Measurements from ENCODE around the gene PRSS36.

The PRSS36 gene

DNA sequence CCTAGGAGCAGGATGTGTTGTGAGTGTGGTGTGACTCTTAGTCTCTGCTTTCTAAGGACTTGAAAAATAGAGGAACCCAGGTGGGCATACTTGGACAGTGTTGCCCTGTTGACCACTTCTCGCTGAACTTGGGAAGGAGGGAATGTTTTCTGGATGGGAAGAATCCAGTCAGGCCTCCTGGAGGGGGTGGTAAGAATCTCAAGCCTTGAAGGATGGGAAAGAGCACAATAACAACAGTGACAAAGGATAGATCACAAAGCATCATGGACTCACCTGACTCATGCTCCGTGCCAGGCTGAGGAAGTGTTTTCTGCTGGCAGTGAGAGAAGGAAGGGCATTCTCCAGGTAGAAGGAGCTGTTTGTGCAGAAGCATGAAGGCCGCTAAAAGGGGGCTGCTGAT is 24.0 kb downstream of the PRSS36 start:
- no peak overlapping the region for H3K4me2 ChIP-seq (ENCODE audit: low read depth, low read length, poor library complexity, severe bottlenecking)
- H3K27me3 ChIP-seq (ENCODE audit: low read length): no peaks in the 10 kb centered on the region
- peaks cover 7% of the 10 kb centered on the region; the same call in 1 of the 2 replicates for H3K36me3 ChIP-seq (ENCODE audit: low read length)
- no peaks in the 10 kb centered on the region for H4K20me1 ChIP-seq (ENCODE audit: low read depth, low read length)
- H3K27ac ChIP-seq (ENCODE audit: low read depth, low read length): no peak overlapping the region
- no peak overlapping the region for H2AFZ ChIP-seq (ENCODE audit: low read depth, low read length, severe bottlenecking)
- H3K9me2 ChIP-seq (replicated peaks; ENCODE audit: insufficient read depth, low read length): no peaks in the 10 kb centered on the region
- TF ChIP-seq CTCF (IDR thresholded peaks at IDR 0.05; ENCODE audit: insufficient read depth, low read length, poor library complexity, severe bottlenecking): no peak
- no peak for TF ChIP-seq EZH2phosphoT487 (conservative IDR thresholded peaks at IDR 0.05; ENCODE audit: low read length)
- no peak overlapping the region for H3K9ac ChIP-seq (ENCODE audit: low read length)
- no peaks in the 10 kb centered on the region for H3F3A ChIP-seq (ENCODE audit: insufficient read depth)
- no peaks in the 10 kb centered on the region for H3K9me3 ChIP-seq (ENCODE audit: insufficient read depth, low read length)
- H3K79me2 ChIP-seq (ENCODE audit: insufficient read depth, low read length): no peaks in the 10 kb centered on the region
- no peak overlapping the region for H3K4me3 ChIP-seq (ENCODE audit: insufficient read depth, low read length, poor library complexity, severe bottlenecking)

DNA sequence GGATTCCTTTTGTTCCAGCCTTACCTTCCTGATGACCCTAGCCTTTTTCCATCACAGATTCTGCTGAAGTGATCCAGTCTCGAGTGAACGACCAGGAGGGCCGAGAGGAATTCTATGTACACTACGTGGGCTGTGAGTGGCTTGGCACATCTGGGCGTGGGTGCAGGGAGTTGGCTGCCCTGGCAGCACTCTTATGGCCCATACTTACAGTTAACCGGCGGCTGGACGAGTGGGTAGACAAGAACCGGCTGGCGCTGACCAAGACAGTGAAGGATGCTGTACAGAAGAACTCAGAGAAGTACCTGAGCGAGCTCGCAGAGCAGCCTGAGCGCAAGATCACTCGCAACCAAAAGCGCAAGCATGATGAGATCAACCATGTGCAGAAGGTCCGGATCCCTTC is 29.7 kb downstream of the PRSS36 start:
- H3K27me3 ChIP-seq (ENCODE audit: low read length): no peaks in the 10 kb centered on the region
- H4K20me1 ChIP-seq (ENCODE audit: low read depth, low read length): peaks cover 8% of the 10 kb centered on the region; the same call in 1 of the 2 replicates
- no peaks in the 10 kb centered on the region for H3K9me2 ChIP-seq (replicated peaks; ENCODE audit: insufficient read depth, low read length)
- TF ChIP-seq EZH2phosphoT487 (conservative IDR thresholded peaks at IDR 0.05; ENCODE audit: low read length) (no peak), CTCF (IDR thresholded peaks at IDR 0.05; ENCODE audit: insufficient read depth, low read length, poor library complexity, severe bottlenecking) (no peak)
- H3K4me2 ChIP-seq (ENCODE audit: low read depth, low read length, poor library complexity, severe bottlenecking): no peak overlapping the region
- H3F3A ChIP-seq (ENCODE audit: insufficient read depth): no peaks in the 10 kb centered on the region
- H2AFZ ChIP-seq (ENCODE audit: low read depth, low read length, severe bottlenecking): no peak overlapping the region
- H3K79me2 ChIP-seq (ENCODE audit: insufficient read depth, low read length): peaks cover 22% of the 10 kb centered on the region
- no peaks in the 10 kb centered on the region for H3K9me3 ChIP-seq (ENCODE audit: insufficient read depth, low read length)
- H3K4me3 ChIP-seq (ENCODE audit: insufficient read depth, low read length, poor library complexity, severe bottlenecking): no peak overlapping the region
- no peak overlapping the region for H3K9ac ChIP-seq (ENCODE audit: low read length)
- H3K27ac ChIP-seq (ENCODE audit: low read depth, low read length): no peak overlapping the region
- peaks cover 12% of the 10 kb centered on the region; the same call in 1 of the 2 replicates for H3K36me3 ChIP-seq (ENCODE audit: low read length)

GRCh38 chr16:31118223-31119155 is 31.4 kb downstream of the PRSS36 start:
- Histone ChIP-seq H4K20me1 (ENCODE audit: low read depth, low read length) (peaks cover 8% of the 10 kb centered on the region; the same call in 1 of the 2 replicates), H3K9me3 (ENCODE audit: insufficient read depth, low read length) (no peaks in the 10 kb centered on the region), H2AFZ (ENCODE audit: low read depth, low read length, severe bottlenecking) (no peak overlapping the region), H3K4me2 (ENCODE audit: low read depth, low read length, poor library complexity, severe bottlenecking) (peak overlapping the region; percentile 92), H3K9me2 (replicated peaks; ENCODE audit: insufficient read depth, low read length) (no peaks in the 10 kb centered on the region), H3F3A (ENCODE audit: insufficient read depth) (0 out of 2 replicates have a peak, but pooled peaks cover 1% of the 10 kb centered on the region), H3K27me3 (ENCODE audit: low read length) (no peaks in the 10 kb centered on the region), H3K79me2 (ENCODE audit: insufficient read depth, low read length) (peaks cover 22% of the 10 kb centered on the region), H3K4me3 (ENCODE audit: insufficient read depth, low read length, poor library complexity, severe bottlenecking) (peak overlapping the region; percentile 88), H3K36me3 (ENCODE audit: low read length) (peaks cover 12% of the 10 kb centered on the region; the same call in 1 of the 2 replicates), H3K9ac (ENCODE audit: low read length) (peak overlapping the region; percentile 70), H3K27ac (ENCODE audit: low read depth, low read length) (peak overlapping the region; percentile 12; the same call in 1 of the 2 replicates)
- TF ChIP-seq CTCF (IDR thresholded peaks at IDR 0.05; ENCODE audit: insufficient read depth, low read length, poor library complexity, severe bottlenecking): no peak
- TF ChIP-seq EZH2phosphoT487 (conservative IDR thresholded peaks at IDR 0.05; ENCODE audit: low read length): no peak
